Astrocyte (in vitro differentiated cells and primary cell): ENCODE results near the gene LHFPL2. TPM values are rescaled to one million over a fixed set of nuclear protein-coding genes. Genes with fewer than 3 reads are reported as not detected.

Experiments
- DNase-seq: peaks from one replicate; pipeline ENCODE4 v3.0.0-alpha.2; 2010; ENCODE audit warnings: low read depth
- FAIRE-seq: peaks from 2 replicates; lab custom pipeline; 2011; peaks lifted over from hg19 to GRCh38; lab: Jason Lieb, UNC
- H2AFZ ChIP-seq: 2 replicates; pipeline ENCODE4 v1.6.0; 2012; ENCODE audit warnings: low read depth, low read length, inconsistent platforms
- H3K27ac ChIP-seq: 2 replicates; pipeline ENCODE4 v1.5.1; 2011; ENCODE audit warnings: low read depth, low read length, inconsistent platforms
- H3K27me3 ChIP-seq: 2 replicates; pipeline ENCODE4 v1.6.0; 2011; ENCODE audit warnings: low read length, inconsistent platforms; ENCODE audit not compliant: insufficient read depth
- H3K36me3 ChIP-seq: 2 replicates; pipeline ENCODE4 v1.5.1; 2011; ENCODE audit warnings: low read length, inconsistent platforms; ENCODE audit not compliant: insufficient read depth
- H3K4me1 ChIP-seq: 2 replicates; pipeline ENCODE4 v1.5.1; 2011; ENCODE audit warnings: low read length, inconsistent platforms; ENCODE audit not compliant: insufficient read depth
- H3K4me2 ChIP-seq: 2 replicates; pipeline ENCODE4 v1.6.0; 2012; ENCODE audit warnings: low read length, inconsistent platforms
- H3K4me3 ChIP-seq: 2 replicates; pipeline ENCODE4 v1.5.1; 2011; ENCODE audit warnings: low read depth, mild to moderate bottlenecking, low read length, inconsistent platforms; ENCODE audit not compliant: insufficient read depth
- H3K79me2 ChIP-seq: 2 replicates; pipeline ENCODE4 v1.6.0; 2012; ENCODE audit warnings: mild to moderate bottlenecking, low read length, inconsistent platforms; ENCODE audit not compliant: insufficient read depth
- H3K9ac ChIP-seq: 2 replicates; pipeline ENCODE4 v1.6.0; 2012; ENCODE audit warnings: mild to moderate bottlenecking, low read length, inconsistent platforms
- H3K9me3 ChIP-seq: 2 replicates; pipeline ENCODE4 v1.5.1; 2012; ENCODE audit warnings: low read depth, mild to moderate bottlenecking, low read length, inconsistent platforms; ENCODE audit not compliant: insufficient read depth
- H4K20me1 ChIP-seq: 2 replicates; pipeline ENCODE4 v1.6.0; 2012; ENCODE audit warnings: low read length, inconsistent platforms; ENCODE audit not compliant: insufficient read depth
- H3K27ac Mint-ChIP-seq: one replicate; pipeline ENCODE4 v1.8.0; 2021; ENCODE audit warnings: mild to moderate bottlenecking, mixed read lengths; ENCODE audit not compliant: unreplicated experiment
- H3K27me3 Mint-ChIP-seq: one replicate; pipeline ENCODE4 v1.8.0; 2021; ENCODE audit warnings: low read depth, mixed read lengths; ENCODE audit not compliant: unreplicated experiment
- H3K36me3 Mint-ChIP-seq: one replicate; pipeline ENCODE4 v1.8.0; 2021; ENCODE audit warnings: low read depth, mixed read lengths; ENCODE audit not compliant: unreplicated experiment
- H3K4me1 Mint-ChIP-seq: one replicate; pipeline ENCODE4 v1.8.0; 2021; ENCODE audit warnings: low read depth, mixed read lengths; ENCODE audit not compliant: unreplicated experiment
- H3K4me3 Mint-ChIP-seq: one replicate; pipeline ENCODE4 v1.8.0; 2021; ENCODE audit warnings: mild to moderate bottlenecking, moderate library complexity, mixed read lengths; ENCODE audit not compliant: unreplicated experiment
- H3K9me3 Mint-ChIP-seq: one replicate; pipeline ENCODE4 v1.8.0; 2021; ENCODE audit warnings: mild to moderate bottlenecking, mixed read lengths; ENCODE audit not compliant: unreplicated experiment
- EZH2 ChIP-seq: IDR thresholded peaks from 2 replicates; pipeline ENCODE4 v1.6.1; 2012; ENCODE audit warnings: mild to moderate bottlenecking, low read length, inconsistent platforms; ENCODE audit not compliant: insufficient read depth
- total RNA-seq: library from RNA; stranded (reverse); gene quantifications from 2 replicates; pipeline ENCODE4 v1.2.1, GENCODE V29; 2021
- TF ChIP-seq, protein P1 (sequence below): IDR thresholded peaks from 2 replicates; pipeline ENCODE4 v1.5.1; 2011; ENCODE audit warnings: low read depth, mild to moderate bottlenecking, inconsistent platforms, low read length, moderate library complexity; ENCODE audit not compliant: insufficient read depth

LHFPL2 gene
- total RNA-seq, 1 donor from 2014 or later = 17.0 TPM

GRCh38 chr5:78633700-78634099 is 14.9 kb downstream of the LHFPL2 start:
- Histone ChIP-seq H3K4me2 (peak overlapping the region; percentile 3), H3K4me1 (peaks cover 17% of the 10 kb centered on the region), H3K36me3 (peaks cover 14% of the 10 kb centered on the region), H2AFZ (no peak overlapping the region), H3K9me3 (no peaks in the 10 kb centered on the region), H3K4me3 (no peak overlapping the region), H3K27me3 (no peaks in the 10 kb centered on the region), H3K9ac (no peak overlapping the region), H4K20me1 (peaks cover 66% of the 10 kb centered on the region), H3K27ac (no peak overlapping the region), H3K79me2 (peaks cover 62% of the 10 kb centered on the region)
- Mint-ChIP-seq H3K4me1 (peaks cover 16% of the 10 kb centered on the region), H3K27me3 (no peaks in the 10 kb centered on the region), H3K4me3 (no peak overlapping the region), H3K27ac (no peak overlapping the region), H3K9me3 (no peaks in the 10 kb centered on the region), H3K36me3 (peaks cover 33% of the 10 kb centered on the region)
- DNase-seq (peak; percentile 76), FAIRE-seq (no peak)
- TF ChIP-seq, protein P1, sequence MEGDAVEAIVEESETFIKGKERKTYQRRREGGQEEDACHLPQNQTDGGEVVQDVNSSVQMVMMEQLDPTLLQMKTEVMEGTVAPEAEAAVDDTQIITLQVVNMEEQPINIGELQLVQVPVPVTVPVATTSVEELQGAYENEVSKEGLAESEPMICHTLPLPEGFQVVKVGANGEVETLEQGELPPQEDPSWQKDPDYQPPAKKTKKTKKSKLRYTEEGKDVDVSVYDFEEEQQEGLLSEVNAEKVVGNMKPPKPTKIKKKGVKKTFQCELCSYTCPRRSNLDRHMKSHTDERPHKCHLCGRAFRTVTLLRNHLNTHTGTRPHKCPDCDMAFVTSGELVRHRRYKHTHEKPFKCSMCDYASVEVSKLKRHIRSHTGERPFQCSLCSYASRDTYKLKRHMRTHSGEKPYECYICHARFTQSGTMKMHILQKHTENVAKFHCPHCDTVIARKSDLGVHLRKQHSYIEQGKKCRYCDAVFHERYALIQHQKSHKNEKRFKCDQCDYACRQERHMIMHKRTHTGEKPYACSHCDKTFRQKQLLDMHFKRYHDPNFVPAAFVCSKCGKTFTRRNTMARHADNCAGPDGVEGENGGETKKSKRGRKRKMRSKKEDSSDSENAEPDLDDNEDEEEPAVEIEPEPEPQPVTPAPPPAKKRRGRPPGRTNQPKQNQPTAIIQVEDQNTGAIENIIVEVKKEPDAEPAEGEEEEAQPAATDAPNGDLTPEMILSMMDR = no peak
- no peak for TF ChIP-seq EZH2

DNA sequence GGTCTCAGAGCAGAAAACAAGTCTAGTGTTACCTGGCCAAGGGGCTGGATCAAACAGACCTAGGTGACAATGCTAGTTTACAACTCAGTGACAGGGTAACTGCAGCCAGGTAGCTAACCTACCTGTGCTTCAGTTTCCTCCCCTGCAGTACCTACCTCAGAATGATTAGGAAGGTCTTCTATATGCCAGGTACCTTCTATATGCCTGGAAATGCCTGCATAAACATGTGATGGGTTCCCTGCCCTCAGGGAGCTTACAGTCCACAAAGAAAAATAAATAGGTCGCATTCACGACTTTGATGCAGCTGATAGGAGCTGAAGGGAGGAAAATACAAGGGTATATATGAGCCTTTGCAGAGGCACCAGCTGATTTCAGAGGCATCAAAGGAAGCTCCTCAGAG is 16.1 kb downstream of the LHFPL2 start:
- Histone ChIP-seq H2AFZ (no peak overlapping the region), H3K4me3 (no peak overlapping the region), H3K79me2 (peaks cover 59% of the 10 kb centered on the region), H3K9ac (no peak overlapping the region), H3K36me3 (peaks cover 14% of the 10 kb centered on the region), H3K27me3 (no peaks in the 10 kb centered on the region), H3K4me1 (peaks cover 20% of the 10 kb centered on the region), H3K9me3 (no peaks in the 10 kb centered on the region), H3K27ac (no peak overlapping the region), H4K20me1 (peaks cover 62% of the 10 kb centered on the region), H3K4me2 (no peak overlapping the region)
- peaks cover 24% of the 10 kb centered on the region for H3K4me1 Mint-ChIP-seq
- H3K27me3 Mint-ChIP-seq = no peaks in the 10 kb centered on the region
- no peak overlapping the region for H3K4me3 Mint-ChIP-seq
- DNase-seq = no peak
- no peak overlapping the region for H3K27ac Mint-ChIP-seq
- peaks cover 36% of the 10 kb centered on the region for H3K36me3 Mint-ChIP-seq
- H3K9me3 Mint-ChIP-seq = no peaks in the 10 kb centered on the region
- TF ChIP-seq, protein P1 = no peak
- no peak for TF ChIP-seq EZH2
- FAIRE-seq = no peak

- no peak overlapping the region for H3K27ac ChIP-seq
- peaks cover 41% of the 10 kb centered on the region for H3K36me3 Mint-ChIP-seq
- no peaks in the 10 kb centered on the region for H3K27me3 Mint-ChIP-seq
- no peak overlapping the region for H3K4me3 ChIP-seq
- no peak overlapping the region for H2AFZ ChIP-seq
- H4K20me1 ChIP-seq = peaks cover 63% of the 10 kb centered on the region
- H3K4me1 Mint-ChIP-seq = peaks cover 27% of the 10 kb centered on the region
- H3K36me3 ChIP-seq = peaks cover 14% of the 10 kb centered on the region
- H3K9ac ChIP-seq = no peak overlapping the region
- H3K4me2 ChIP-seq = no peak overlapping the region
- no peak for DNase-seq
- H3K4me3 Mint-ChIP-seq = peak overlapping the region; percentile 18
- peaks cover 56% of the 10 kb centered on the region for H3K79me2 ChIP-seq
- peaks cover 22% of the 10 kb centered on the region for H3K4me1 ChIP-seq
- H3K27ac Mint-ChIP-seq = no peak overlapping the region
- H3K9me3 Mint-ChIP-seq = no peaks in the 10 kb centered on the region
- H3K27me3 ChIP-seq = no peaks in the 10 kb centered on the region
- no peak for FAIRE-seq
- no peak for TF ChIP-seq EZH2
- TF ChIP-seq, protein P1 = no peak
- no peaks in the 10 kb centered on the region for H3K9me3 ChIP-seq
These were observed 16.6 kb downstream of the LHFPL2 start for GRCh38 chr5:78631931-78632330.
